K562 (cell line): Measurements from ENCODE around the gene CELA1. TPM values are rescaled to one million over a fixed set of nuclear protein-coding genes. Genes with fewer than 3 reads are reported as not detected.

Experiments used
- ATAC-seq: fragments of 200-7000 bp; cut with Tn5 transposase; 3 replicates; pipeline ENCODE4 v1.9.1; 2020; ENCODE audit warnings: moderate library complexity
- BruUV-seq: library from RNA; stranded (reverse); fragments of 400-500 nt; replicated peaks from 2 replicates; lab custom pipeline; 2021; lab: Mats Ljungman, UMichigan
- CTCF ChIA-PET: fragments of 300-600 bp; formaldehyde crosslinking; extraction: SDS; loops from one replicate; lab custom pipeline; 2021; ENCODE audit warnings: low intra/inter-chr PET ratio; lab: Yijun Ruan, JAX
- POLR2A ChIA-PET: fragments of 300-600, 350-650 bp; sonication (Branson Sonifier 250); formaldehyde crosslinking; extraction: SDS; loops from one replicate; lab custom pipeline; 2021; ENCODE audit warnings: antibody characterized with exemption, inconsistent platforms; lab: Yijun Ruan, JAX
- DNase-seq, 4 experiments: peaks; one replicate each; pipeline versions ENCODE4 v3.0.0 to v3.0.0-alpha.2; 2011 to 2018; ENCODE audit warnings: low spot score in 3 of 4, mixed read lengths in 3 of 4; ENCODE audit errors: extremely low read depth in 1 of 4
- FAIRE-seq: peaks from 2 replicates; lab custom pipeline; 2011; peaks lifted over from hg19 to GRCh38; lab: Jason Lieb, UNC
- H2AFZ ChIP-seq: 2 replicates; pipeline ENCODE4 v1.6.0; 2011; ENCODE audit warnings: low read depth, low read length, control low read depth, inconsistent platforms
- H3K27ac ChIP-seq: fragments of 200-600 bp; 3 replicates; pipeline ENCODE4 v1.8.0; 2011; ENCODE audit warnings: low read depth, mild to moderate bottlenecking, control low read depth, inconsistent platforms, low read length, moderate library complexity, mixed read lengths; ENCODE audit errors: extremely low read depth
- H3K27me3 ChIP-seq, 2 experiments: fragments of 300-600 bp in 1 of 2; 2 replicates in 1 of 2; 3 replicates in 1 of 2; pipeline versions ENCODE4 v1.6.0 to v1.8.0; 2011; ENCODE audit warnings: inconsistent platforms in 2 of 2, low read length in 2 of 2, mild to moderate bottlenecking in 1 of 2, mixed read lengths in 1 of 2, moderate library complexity in 1 of 2; ENCODE audit not compliant: control insufficient read depth in 2 of 2, insufficient read depth in 2 of 2
- H3K36me3 ChIP-seq: fragments of 300-600 bp; 3 replicates; pipeline ENCODE4 v1.8.0; 2011; ENCODE audit warnings: mild to moderate bottlenecking, low read length, inconsistent platforms; ENCODE audit not compliant: control insufficient read depth, insufficient read depth
- H3K4me1 ChIP-seq, 2 experiments: fragments of 200-600 bp in 1 of 2; replicated peaks in 1 of 2; 2 replicates in 1 of 2; 3 replicates in 1 of 2; pipeline versions ENCODE4 v1.5.1 to v1.8.0; 2011; ENCODE audit warnings: inconsistent platforms in 2 of 2, low read length in 2 of 2, mild to moderate bottlenecking in 1 of 2, mixed read lengths in 1 of 2, moderate library complexity in 1 of 2; ENCODE audit not compliant: control insufficient read depth in 2 of 2, insufficient read depth in 2 of 2
- H3K4me2 ChIP-seq: 2 replicates; pipeline ENCODE4 v1.6.1; 2011; ENCODE audit warnings: low read length, control low read depth, inconsistent platforms, mixed read lengths; ENCODE audit not compliant: insufficient read depth
- H3K4me3 ChIP-seq: fragments of 200-600 bp; sonication (generic), shearing (Covaris generic); 2 replicates; pipeline ENCODE4 v1.5.1; 2016; ENCODE audit warnings: control low read depth, inconsistent platforms
- H3K79me2 ChIP-seq: fragments of 200-600 bp; 3 replicates; pipeline ENCODE4 v1.8.0; 2011; ENCODE audit warnings: low read length, inconsistent platforms; ENCODE audit not compliant: control insufficient read depth, insufficient read depth
- H3K9ac ChIP-seq, 2 experiments: 2 replicates each; pipeline versions ENCODE4 v1.6.0 to v1.6.1; 2011; ENCODE audit warnings: low read depth in 2 of 2, low read length in 2 of 2, control low read depth in 1 of 2, inconsistent platforms in 1 of 2, mild to moderate bottlenecking in 1 of 2, mixed read lengths in 1 of 2; ENCODE audit not compliant: insufficient read depth in 1 of 2
- H3K9me1 ChIP-seq: one replicate; pipeline ENCODE4 v1.6.0; 2011; ENCODE audit warnings: inconsistent platforms, mild to moderate bottlenecking, low read length, moderate library complexity; ENCODE audit not compliant: control insufficient read depth, insufficient read depth
- H3K9me3 ChIP-seq: replicated peaks from 2 replicates; pipeline ENCODE4 v1.5.1; 2011; ENCODE audit warnings: low read depth, low read length, inconsistent platforms; ENCODE audit not compliant: control insufficient read depth, insufficient read depth
- H4K20me1 ChIP-seq: replicated peaks from 2 replicates; pipeline ENCODE4 v1.6.1; 2011; ENCODE audit warnings: low read length, inconsistent platforms, mixed read lengths; ENCODE audit not compliant: control insufficient read depth, insufficient read depth
- CREBBP ChIP-seq: IDR thresholded peaks from one replicate; pipeline ENCODE4 v1.6.1; 2012; ENCODE audit warnings: low read depth, mild to moderate bottlenecking, control low read depth, inconsistent platforms, low read length
- ELK3 ChIP-seq: fragments of 450-650 bp; formaldehyde crosslinking; IDR thresholded peaks from 2 replicates; pipeline ENCODE4 v1.4.0; 2020; ENCODE audit warnings: mild to moderate bottlenecking
- ILF3 ChIP-seq: fragments of 450-650 bp; IDR thresholded peaks from 2 replicates; pipeline ENCODE4 v1.6.1; 2018; ENCODE audit warnings: antibody characterized with exemption, mild to moderate bottlenecking, moderate library complexity, borderline replicate concordance
- MYBL2 ChIP-seq, 2 experiments: fragments of 450-650 bp in 1 of 2; sonication (generic) in 1 of 2; formaldehyde crosslinking in 1 of 2; IDR thresholded peaks; 2 replicates each; pipeline versions ENCODE4 v1.6.1 to v1.8.1; 2017 to 2022; ENCODE audit warnings: borderline replicate concordance in 1 of 2, inconsistent platforms in 1 of 2, low read depth in 1 of 2, mild to moderate bottlenecking in 1 of 2, missing genetic modification reagents in 1 of 2, moderate library complexity in 1 of 2
- PHB2 ChIP-seq: fragments of 450-650 bp; IDR thresholded peaks from 2 replicates; pipeline ENCODE4 v1.6.1; 2017; ENCODE audit warnings: low read depth
- PREB ChIP-seq: sonication (generic); formaldehyde crosslinking; IDR thresholded peaks from 2 replicates; pipeline ENCODE4 v1.8.1; 2023; ENCODE audit warnings: mild to moderate bottlenecking, missing genetic modification reagents
- PYGO2 ChIP-seq: fragments of 450-650 bp; IDR thresholded peaks from 2 replicates; pipeline ENCODE4 v1.6.1; 2016; ENCODE audit warnings: mild to moderate bottlenecking, missing genetic modification characterization, moderate library complexity, missing compliant biosample characterization
- RBFOX2 ChIP-seq: fragments of 200-400 bp; formaldehyde crosslinking; IDR thresholded peaks from 2 replicates; pipeline ENCODE4 v1.6.1; 2017; ENCODE audit warnings: low read depth, mild to moderate bottlenecking, low read length, moderate library complexity
- RBM34 ChIP-seq: fragments of 200-400 bp; formaldehyde crosslinking; IDR thresholded peaks from 2 replicates; pipeline ENCODE4 v1.6.1; 2018; ENCODE audit warnings: low read length, borderline replicate concordance; ENCODE audit not compliant: insufficient read depth
- SRF ChIP-seq, 2 experiments: fragments of 250-450, 450-650 bp in 1 of 2; sonication (Bioruptor Pico) in 1 of 2; sonication (generic) in 1 of 2; formaldehyde crosslinking; IDR thresholded peaks; 2 replicates each; pipeline versions ENCODE4 v1.5.0 to v1.5.1; 2020 to 2022; ENCODE audit warnings: mild to moderate bottlenecking in 1 of 2, missing genetic modification reagents in 1 of 2
- TAF7 ChIP-seq: fragments of 450-650 bp; IDR thresholded peaks from 2 replicates; pipeline ENCODE4 v1.6.1; 2016; ENCODE audit warnings: missing genetic modification characterization, missing compliant biosample characterization
- TARDBP ChIP-seq: fragments of 450-650 bp; IDR thresholded peaks from 2 replicates; pipeline ENCODE4 v1.6.1; 2016
- UBTF ChIP-seq, 2 experiments: IDR thresholded peaks; 2 replicates each; pipeline ENCODE4 v1.6.1; 2012; ENCODE audit warnings: improper control_type of control experiment in 2 of 2, low read depth in 2 of 2, low read length in 2 of 2, borderline replicate concordance in 1 of 2
- ZBTB5 ChIP-seq: fragments of 450-650 bp; IDR thresholded peaks from 2 replicates; pipeline ENCODE4 v1.6.1; 2017; ENCODE audit warnings: antibody characterized with exemption
- ZNF12 ChIP-seq: sonication (generic); formaldehyde crosslinking; IDR thresholded peaks from 2 replicates; pipeline ENCODE4 v1.4.0; 2020; ENCODE audit warnings: mild to moderate bottlenecking, missing genetic modification reagents
- WGBS: fragments of 100-300 bp; shearing (Covaris generic); methylation state at CpG from one replicate; pipeline ENCODE4 v1.1.6; 2016; ENCODE audit warnings: low coverage, mixed read lengths; ENCODE audit not compliant: insufficient coverage; ENCODE audit errors: missing lambda C conversion rate; 5-methylcytosine and 5-hydroxymethylcytosine counted together
- in situ Hi-C: fragments of 300-500 bp; cut with MboI; formaldehyde crosslinking; loops from 4 replicates; pipeline ENCODE4 v1.15.0; 2018; ENCODE audit warnings: inconsistent platforms, mixed read lengths
- intact Hi-C: fragments of 100-400 bp; cut with micrococcal nuclease; formaldehyde crosslinking; loops from 2 replicates; pipeline ENCODE4 v1.14.2; 2022
- polyA plus RNA-seq, 8 experiments: library from polyadenylated mRNA; depleted of rRNA in 4 of 8; stranded (reverse) in 5 of 8; unstranded in 3 of 8; fragments of >200 nt; fragmentation: Nextera tagmentation in 2 of 8; fragmentation: Illumina TruSeq in 1 of 8; extraction: Ambion mirVana in 2 of 8; extraction: Trizol in 1 of 8; gene quantifications; 2 replicates each; pipeline versions ENCODE4 v1.2.1 to v1.2.3, GENCODE V29; 2011 to 2014; ENCODE audit warnings: inconsistent platforms in 1 of 8, missing spikeins in 1 of 8
- total RNA-seq, 7 experiments: library from RNA; depleted of rRNA in 6 of 7; stranded (reverse); fragments of >200 nt in 6 of 7; fragmentation: Illumina TruSeq in 2 of 7; extraction: Trizol in 2 of 7; gene quantifications; 2 replicates each; pipeline versions ENCODE4 v1.2.1 to v1.2.3, GENCODE V29; 2011 to 2021; ENCODE audit warnings: low replicate concordance in 1 of 7

The CELA1 gene
- total and polyA plus RNA-seq, 9 of the 15 experiments (the other 6 are each of a cell fraction or from before 2014, with no cell fraction given) = 0.06 to 0.27 (median 0.22) TPM; not detected in 6

- CTCF ChIA-PET = no interaction called here
- TF ChIP-seq RBM34 = no peak
- no peak for TF ChIP-seq RBFOX2
- TF ChIP-seq UBTF (IDR thresholded peaks at IDR 0.05; ENCODE audit: borderline replicate concordance in 1 of 2, low read depth in 2 of 2, low read length in 2 of 2) = no peak
- TF ChIP-seq TARDBP = no peak
- TF ChIP-seq MYBL2 (IDR thresholded peaks at IDR 0.05; ENCODE audit: low read depth) = no peak
- no peak for TF ChIP-seq MYBL2 (CRISPR knock-in tag; IDR thresholded peaks at IDR 0.05; ENCODE audit: borderline replicate concordance)
- no peak for TF ChIP-seq TAF7
- TF ChIP-seq ZBTB5 = no peak
- no peak for TF ChIP-seq PYGO2 (tag)
- TF ChIP-seq SRF (CRISPR knock-in tag; IDR thresholded peaks at IDR 0.05) = no peak
- TF ChIP-seq PHB2 = no peak
- no peak for TF ChIP-seq CREBBP
- TF ChIP-seq PREB (CRISPR knock-in tag) = no peak
- no peak for TF ChIP-seq ZNF12 (CRISPR knock-in tag)
- no peak for TF ChIP-seq ELK3
- no peak for TF ChIP-seq ILF3
These were observed 12.9 kb downstream of the CELA1 start for GRCh38 chr12:51333536-51333935.

More at GRCh38 chr12:51333536-51333935, 12.9 kb downstream of the CELA1 start:
- intact Hi-C loops = no loop called here
- Histone ChIP-seq H3K27ac (no peak overlapping the region), H3K4me3 (no peak overlapping the region), H3K4me2 (no peak overlapping the region), H4K20me1 (no peaks in the 10 kb centered on the region), H3K4me1 (peaks cover 8 to 24% of the 10 kb centered on the region in 2 experiments), H3K9me3 (no peaks in the 10 kb centered on the region), H3K9ac (no peak overlapping the region), H3K27me3 (no peaks in the 10 kb centered on the region), H3K36me3 (no peaks in the 10 kb centered on the region), H2AFZ (peak overlapping the region; percentile 36; the same call in 1 of the 2 replicates), H3K9me1 (no peaks in the 10 kb centered on the region), H3K79me2 (no peaks in the 10 kb centered on the region)
- BruUV-seq = no TSS peak
- 38% methylated on average over 6 of the region's 6 CpGs for WGBS
- FAIRE-seq = no peak
- POLR2A ChIA-PET = no interaction called here
- ATAC-seq = no peak
- in situ Hi-C loops = no loop called here
- DNase-seq = no peak
